CD4-positive, alpha-beta T cell treated with Interleukin-6 at 100 ng/mL for 8 hours (primary cell): Measurements from ENCODE around the gene EXOC6B.
"Not testable (repeated sequence)": the region's sequence is repeated elsewhere in the genome, so short reads cannot be mapped to it uniquely, and the experiment has no call there.

Source experiments
- DNase-seq: peaks from one replicate; pipeline ENCODE4 v3.0.0-alpha.2; 2020; ENCODE audit warnings: mixed read lengths, low spot score

Gene EXOC6B

GRCh38 chr2:72676341-72677025 lies 149.3 kb downstream of the EXOC6B start:
- no peak for DNase-seq

- no peak for DNase-seq
Observed at GRCh38 chr2:72674982-72675915, 150.6 kb downstream of the EXOC6B start.

- no peak for DNase-seq
Observed at GRCh38 chr2:72673279-72673678, 152.6 kb downstream of the EXOC6B start.

GRCh38 chr2:72669121-72669520 lies 156.7 kb downstream of the EXOC6B start:
- DNase-seq: no peak

GRCh38 chr2:72668647-72669046 lies 157.2 kb downstream of the EXOC6B start:
- no peak for DNase-seq

- no peak for DNase-seq
Observed at GRCh38 chr2:72665448-72665847, 160.4 kb downstream of the EXOC6B start.

- DNase-seq: no peak
Observed at GRCh38 chr2:72661985-72662384, 163.8 kb downstream of the EXOC6B start.

GRCh38 chr2:72649810-72650209 lies 176.0 kb downstream of the EXOC6B start:
- no peak for DNase-seq

- DNase-seq: not testable (repeated sequence)
Observed at GRCh38 chr2:72641221-72641620, 184.6 kb downstream of the EXOC6B start.

GRCh38 chr2:72638600-72639211 lies 187.1 kb downstream of the EXOC6B start:
- no peak for DNase-seq

GRCh38 chr2:72636210-72636609 lies 189.6 kb downstream of the EXOC6B start:
- no peak for DNase-seq

GRCh38 chr2:72630767-72631166 lies 195.1 kb downstream of the EXOC6B start:
- no peak for DNase-seq

GRCh38 chr2:72629062-72629461 lies 196.8 kb downstream of the EXOC6B start:
- DNase-seq: no peak

- no peak for DNase-seq
Observed at GRCh38 chr2:72627083-72627482, 198.8 kb downstream of the EXOC6B start.

GRCh38 chr2:72625366-72625765 lies 200.5 kb downstream of the EXOC6B start:
- DNase-seq: no peak

GRCh38 chr2:72623481-72623880 lies 202.4 kb downstream of the EXOC6B start:
- DNase-seq: no peak

- no peak for DNase-seq
Observed at GRCh38 chr2:72619626-72620025, 206.2 kb downstream of the EXOC6B start.

GRCh38 chr2:72613931-72614330 lies 211.9 kb downstream of the EXOC6B start:
- no peak for DNase-seq

- DNase-seq: no peak
Observed at GRCh38 chr2:72612614-72613160, 213.1 kb downstream of the EXOC6B start.

GRCh38 chr2:72607189-72607588 lies 218.6 kb downstream of the EXOC6B start:
- no peak for DNase-seq

GRCh38 chr2:72605836-72606442 lies 219.9 kb downstream of the EXOC6B start:
- DNase-seq: no peak

- no peak for DNase-seq
Observed at GRCh38 chr2:72604468-72604867, 221.4 kb downstream of the EXOC6B start.
